Neuronal stem cell (in vitro differentiated cells): ENCODE measurements around the gene HOOK2.

ENCODE experiments used
- DNase-seq: peaks from one replicate; pipeline ENCODE4 v3.0.0-alpha.2; 2013; ENCODE audit warnings: low spot score
- H2AFZ ChIP-seq: one replicate; pipeline ENCODE4 v1.6.1; 2013; ENCODE audit warnings: mild to moderate bottlenecking, low read length, inconsistent platforms
- H2AK5ac ChIP-seq: 2 replicates; pipeline ENCODE4 v1.6.1; 2013; ENCODE audit warnings: low read depth, mild to moderate bottlenecking, inconsistent platforms, low read length, moderate library complexity, mixed read lengths
- H2BK120ac ChIP-seq: 2 replicates; pipeline ENCODE4 v1.6.1; 2013; ENCODE audit warnings: low read depth, mild to moderate bottlenecking, inconsistent platforms, low read length, moderate library complexity, mixed read lengths
- H2BK12ac ChIP-seq: one replicate; pipeline ENCODE4 v1.6.1; 2013; ENCODE audit warnings: low read length, inconsistent platforms
- H2BK15ac ChIP-seq: 2 replicates; pipeline ENCODE4 v1.6.1; 2013; ENCODE audit warnings: mild to moderate bottlenecking, low read length, inconsistent platforms, mixed read lengths
- H2BK5ac ChIP-seq: one replicate; pipeline ENCODE4 v1.6.1; 2013; ENCODE audit warnings: inconsistent platforms, mild to moderate bottlenecking, low read length, moderate library complexity
- H3K14ac ChIP-seq: one replicate; pipeline ENCODE4 v1.6.1; 2013; ENCODE audit warnings: low read length, inconsistent platforms
- H3K18ac ChIP-seq: 2 replicates; pipeline ENCODE4 v1.6.1; 2013; ENCODE audit warnings: low read length, inconsistent platforms
- H3K23ac ChIP-seq: 2 replicates; pipeline ENCODE4 v1.6.1; 2013; ENCODE audit warnings: low read depth, mild to moderate bottlenecking, mixed read lengths, low read length, inconsistent platforms; ENCODE audit not compliant: poor library complexity
- H3K27ac ChIP-seq: replicated peaks from 3 replicates; pipeline ENCODE4 v1.5.1; 2013; ENCODE audit warnings: low read length, inconsistent platforms
- H3K27me3 ChIP-seq, 3 experiments: 2 replicates each; pipeline ENCODE4 v1.6.1; 2013; ENCODE audit warnings: low read length in 3 of 3, mild to moderate bottlenecking in 2 of 3, inconsistent platforms in 1 of 3, low read depth in 1 of 3, mixed read lengths in 1 of 3, moderate library complexity in 1 of 3; ENCODE audit not compliant: control insufficient read depth in 3 of 3, insufficient read depth in 3 of 3
- H3K36me3 ChIP-seq, 2 donors: replicated peaks in 1 of 2; 2 replicates each; pipeline ENCODE4 v1.6.1; 2013; ENCODE audit warnings: low read length in 2 of 2; ENCODE audit not compliant: control insufficient read depth in 2 of 2, insufficient read depth in 2 of 2
- H3K4ac ChIP-seq: 2 replicates; pipeline ENCODE4 v1.6.1; 2013; ENCODE audit warnings: inconsistent platforms, mild to moderate bottlenecking, low read length, moderate library complexity
- H3K4me1 ChIP-seq, 2 donors: 1 replicate in 1 of 2; 2 replicates in 1 of 2; pipeline ENCODE4 v1.6.1; 2013; ENCODE audit warnings: low read length in 2 of 2, low read depth in 1 of 2; ENCODE audit not compliant: control insufficient read depth in 2 of 2, insufficient read depth in 1 of 2
- H3K4me2 ChIP-seq: one replicate; pipeline ENCODE4 v1.6.1; 2013; ENCODE audit warnings: mild to moderate bottlenecking, low read length, inconsistent platforms; ENCODE audit not compliant: insufficient read depth, poor library complexity, severe bottlenecking
- H3K4me3 ChIP-seq, 2 donors: 2 replicates each; pipeline ENCODE4 v1.5.1; 2013; ENCODE audit warnings: low read length in 2 of 2, mild to moderate bottlenecking in 2 of 2, inconsistent platforms in 1 of 2, moderate library complexity in 1 of 2
- H3K79me1 ChIP-seq: one replicate; pipeline ENCODE4 v1.6.1; 2013; ENCODE audit warnings: low read depth, mild to moderate bottlenecking, inconsistent platforms, low read length, moderate library complexity
- H3K9ac ChIP-seq: one replicate; pipeline ENCODE4 v1.6.1; 2013; ENCODE audit warnings: mild to moderate bottlenecking, low read depth, low read length, inconsistent platforms; ENCODE audit not compliant: poor library complexity
- H3K9me3 ChIP-seq, 2 donors: replicated peaks in 1 of 2; 2 replicates each; pipeline versions ENCODE3 to v1.6.1; 2013; ENCODE audit warnings: low read length in 2 of 2, mild to moderate bottlenecking in 2 of 2, inconsistent platforms in 1 of 2, low read depth in 1 of 2, mixed read lengths in 1 of 2, moderate library complexity in 1 of 2; ENCODE audit not compliant: control insufficient read depth in 2 of 2, insufficient read depth in 1 of 2
- H4K8ac ChIP-seq: one replicate; pipeline ENCODE4 v1.6.1; 2013; ENCODE audit warnings: low read depth, mild to moderate bottlenecking, inconsistent platforms, low read length, moderate library complexity
- H4K91ac ChIP-seq: one replicate; pipeline ENCODE4 v1.6.1; 2013; ENCODE audit warnings: low read length, low read depth, mild to moderate bottlenecking, inconsistent platforms; ENCODE audit not compliant: poor library complexity
- WGBS, 2 donors: extraction: QIAGEN DNeasy Blood & Tissue Kit; methylation state at CpG; one replicate each; pipeline ENCODE4 v1.1.7; 2013; ENCODE audit warnings: missing lambda C conversion rate in 2 of 2, mixed read lengths in 1 of 2; ENCODE audit not compliant: insufficient read length in 2 of 2, insufficient replicate concordance in 1 of 2; ENCODE audit errors: extremely low coverage in 2 of 2; 5-methylcytosine and 5-hydroxymethylcytosine counted together

HOOK2 gene

DNA sequence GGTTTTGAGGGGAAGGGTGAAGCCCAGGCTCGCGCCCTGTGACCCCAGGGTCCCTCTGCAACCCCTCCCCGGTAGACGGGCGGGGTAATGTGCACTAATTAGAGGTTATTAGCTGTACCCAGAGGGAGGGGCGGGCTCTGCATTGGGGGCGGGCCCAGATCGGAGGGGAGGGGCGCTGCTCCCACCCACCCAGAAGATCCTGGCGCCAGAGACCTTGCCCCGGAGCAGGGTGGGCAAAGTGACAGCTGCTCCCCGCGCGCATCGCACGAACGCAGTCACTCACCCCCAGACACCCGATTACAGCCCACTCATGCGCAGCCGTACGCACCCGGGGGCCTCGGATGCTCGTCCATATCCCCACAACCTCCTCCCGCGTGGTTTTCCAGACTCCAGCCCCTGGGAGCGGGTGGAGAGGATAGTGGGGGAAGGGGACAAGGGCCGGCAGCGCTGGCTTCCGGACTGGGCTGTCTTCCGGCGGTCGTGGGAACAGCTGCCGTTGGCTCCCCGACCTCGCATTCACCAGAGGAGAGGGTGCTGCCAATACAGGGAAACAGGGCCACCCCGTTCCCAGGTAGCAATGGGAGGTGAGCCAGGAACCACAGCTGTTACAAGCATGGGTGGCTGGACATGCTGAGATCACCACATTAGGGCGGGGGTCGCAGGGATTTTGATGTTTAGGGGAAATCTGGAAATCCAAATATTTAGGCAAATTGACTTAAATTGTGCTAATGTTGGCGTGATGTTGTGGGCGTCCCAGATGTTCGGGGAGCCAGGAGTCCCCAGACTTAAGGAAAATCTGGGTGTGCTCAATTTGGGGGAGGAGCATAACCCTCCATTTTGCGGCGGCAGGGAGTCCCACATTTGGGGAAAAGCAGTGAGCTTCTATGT is 2.9 kb upstream of the HOOK2 start:
- Histone ChIP-seq H2AFZ (peak overlapping the region; percentile 94), H4K91ac (no peak overlapping the region), H3K9ac (peak overlapping the region; percentile 84), H2BK12ac (no peak overlapping the region), H3K4me2 (peak overlapping the region; percentile 97), H3K4me3 (peak overlapping the region; percentile 61 to 81), H3K4me1 (peaks cover 21 to 24% of the 10 kb centered on the region in 2 donors), H3K9me3 (peaks cover 0 to 2% of the 10 kb centered on the region in 2 donors), H2BK15ac (peak overlapping the region; percentile 93), H3K27ac (no peak overlapping the region), H3K27me3 (peaks cover 0 to 3% (median 0%) of the 10 kb centered on the region in 3 experiments), H3K14ac (peak overlapping the region; percentile 75), H3K79me1 (no peaks in the 10 kb centered on the region), H3K18ac (peak overlapping the region; percentile 92), H2AK5ac (peak overlapping the region; percentile 43), H3K4ac (no peak overlapping the region), H3K23ac (peak overlapping the region; percentile 93), H3K36me3 (peaks cover 0 to 2% of the 10 kb centered on the region in 2 donors), H4K8ac (no peak overlapping the region), H2BK120ac (no peak overlapping the region), H2BK5ac (peak overlapping the region; percentile 24)
- no CpG with 5 or more reads among the region's 44 CpGs for WGBS, 2 donors
- no peak for DNase-seq

DNA sequence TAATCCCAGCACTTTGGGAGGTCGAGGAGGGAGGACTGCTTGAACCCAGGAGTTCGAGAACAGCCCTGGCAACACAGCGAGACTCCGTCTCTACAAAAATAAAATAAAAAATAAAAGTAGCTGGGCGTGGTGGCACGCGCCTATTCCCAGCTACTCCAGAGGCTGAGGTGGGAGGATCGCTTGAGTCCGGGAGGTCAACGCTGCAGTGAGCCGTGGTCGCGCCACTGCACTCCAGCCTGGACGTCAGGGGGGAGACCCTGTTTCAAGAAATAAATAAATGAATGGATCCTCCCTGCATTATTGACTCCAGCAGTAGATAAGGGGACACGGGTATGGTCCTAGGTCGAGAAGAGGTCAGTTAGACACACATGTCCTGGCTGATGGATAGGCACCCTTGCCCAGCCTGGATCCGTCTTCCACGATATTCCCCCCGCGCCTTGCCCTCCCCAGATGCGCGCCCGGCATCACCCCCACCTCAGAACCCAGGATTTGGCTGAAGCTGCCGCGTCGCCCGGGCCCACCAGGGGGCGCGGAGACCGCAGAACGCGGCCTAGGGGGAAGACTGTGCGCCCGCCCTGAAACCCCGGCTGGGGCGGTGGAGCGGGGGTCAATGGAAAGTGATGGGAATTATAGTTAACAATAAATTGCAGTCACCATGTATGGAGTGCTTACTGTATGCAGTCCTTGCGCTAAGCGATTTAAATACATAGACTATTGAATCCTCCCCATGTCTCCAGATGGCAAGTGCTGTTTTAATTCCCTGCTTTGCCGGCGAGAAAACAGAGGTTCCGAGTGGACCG is 2.1 kb upstream of the HOOK2 start:
- no peak overlapping the region for H3K9ac ChIP-seq
- peak overlapping the region; percentile 24 for H2BK12ac ChIP-seq
- peaks cover 19 to 21% of the 10 kb centered on the region in 2 donors for H3K4me1 ChIP-seq
- peak overlapping the region; percentile 61 to 81 for H3K4me3 ChIP-seq
- peaks cover 0 to 2% of the 10 kb centered on the region in 2 donors for H3K9me3 ChIP-seq
- peaks cover 0 to 2% of the 10 kb centered on the region in 2 donors for H3K36me3 ChIP-seq
- H2BK5ac ChIP-seq, result peak overlapping the region; percentile 24
- H3K27ac ChIP-seq, result no peak overlapping the region
- H3K14ac ChIP-seq, result no peak overlapping the region
- H4K8ac ChIP-seq, result no peak overlapping the region
- WGBS, 2 donors, result no CpG with 5 or more reads among the region's 43 CpGs
- no peak overlapping the region for H4K91ac ChIP-seq
- H3K79me1 ChIP-seq, result no peaks in the 10 kb centered on the region
- no peak for DNase-seq
- H3K23ac ChIP-seq, result no peak overlapping the region
- peak overlapping the region; percentile 21 for H2BK15ac ChIP-seq
- peak overlapping the region; percentile 94 for H2AFZ ChIP-seq
- no peak overlapping the region for H3K4ac ChIP-seq
- peaks cover 0 to 3% (median 0%) of the 10 kb centered on the region in 3 experiments for H3K27me3 ChIP-seq
- no peak overlapping the region for H2BK120ac ChIP-seq
- peak overlapping the region; percentile 68 for H2AK5ac ChIP-seq
- H3K18ac ChIP-seq, result peak overlapping the region; percentile 27
- H3K4me2 ChIP-seq, result peak overlapping the region; percentile 97

DNA sequence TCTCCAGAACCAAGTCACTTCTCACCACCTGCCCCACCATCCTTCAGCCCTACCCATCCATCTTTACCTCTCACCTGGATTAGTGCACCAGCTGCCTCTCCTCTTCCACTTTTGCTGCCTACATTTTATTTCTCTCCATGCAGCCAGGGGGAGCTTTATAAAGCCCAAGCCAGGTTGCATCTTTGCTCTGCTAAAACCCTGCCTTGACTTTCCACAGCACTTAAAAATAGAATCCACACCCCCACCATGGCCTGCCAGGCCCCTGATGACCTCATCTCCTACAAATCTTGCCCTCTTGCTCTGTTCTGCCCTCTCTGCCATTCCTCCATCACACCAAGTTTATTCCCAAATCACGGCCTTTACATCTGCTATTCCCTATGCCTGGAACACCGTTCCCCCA is 1.8 kb downstream of the HOOK2 start:
- no peak overlapping the region for H3K14ac ChIP-seq
- H3K79me1 ChIP-seq, result no peaks in the 10 kb centered on the region
- H2AFZ ChIP-seq, result no peak overlapping the region
- H3K27ac ChIP-seq, result no peak overlapping the region
- no peak overlapping the region for H2AK5ac ChIP-seq
- H3K27me3 ChIP-seq, result peaks cover 0 to 3% (median 0%) of the 10 kb centered on the region in 3 experiments
- peaks cover 0 to 2% of the 10 kb centered on the region in 2 donors for H3K9me3 ChIP-seq
- H3K4me2 ChIP-seq, result no peak overlapping the region
- no peak overlapping the region for H3K23ac ChIP-seq
- H2BK15ac ChIP-seq, result no peak overlapping the region
- no peak overlapping the region for H4K8ac ChIP-seq
- no peak for DNase-seq
- no peak overlapping the region for H2BK12ac ChIP-seq
- no peak overlapping the region for H2BK120ac ChIP-seq
- H3K9ac ChIP-seq, result no peak overlapping the region
- no peak overlapping the region for H3K4me3 ChIP-seq
- no peak overlapping the region for H3K4ac ChIP-seq
- H3K4me1 ChIP-seq, result peaks cover 6 to 16% of the 10 kb centered on the region in 2 donors
- H2BK5ac ChIP-seq, result no peak overlapping the region
- no peak overlapping the region for H4K91ac ChIP-seq
- H3K36me3 ChIP-seq, result peaks cover 0 to 3% of the 10 kb centered on the region in 2 donors
- WGBS, 2 donors, result no CpG with 5 or more reads among the region's 2 CpGs
- H3K18ac ChIP-seq, result no peak overlapping the region

DNA sequence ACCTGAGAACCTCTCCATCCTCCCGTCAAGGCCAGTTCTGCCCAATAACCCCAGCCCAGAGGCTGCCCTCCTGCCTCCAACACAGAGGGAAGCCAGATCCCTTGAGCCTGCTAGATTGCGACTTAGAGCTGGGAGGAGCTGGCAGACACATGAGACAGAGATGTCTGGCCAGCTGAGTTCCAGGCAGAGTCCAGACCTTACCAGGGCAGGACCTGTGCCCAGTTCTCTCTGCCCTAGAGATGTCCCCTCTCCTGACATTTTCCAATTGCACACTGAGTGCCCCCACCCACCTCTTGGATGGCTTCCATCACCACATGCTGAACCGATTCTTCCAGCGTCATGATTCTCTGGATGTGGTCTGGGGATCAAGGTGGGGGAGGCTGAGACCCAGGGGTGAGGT is 3.0 kb downstream of the HOOK2 start:
- H3K79me1 ChIP-seq, result no peaks in the 10 kb centered on the region
- no peak overlapping the region for H3K9ac ChIP-seq

More for the DNA sequence above, 3.0 kb downstream of the HOOK2 start:
- Histone ChIP-seq H3K9me3 (no peaks in the 10 kb centered on the region), H2AFZ (no peak overlapping the region), H3K4me3 (no peak overlapping the region), H2AK5ac (no peak overlapping the region), H3K14ac (no peak overlapping the region), H3K4me1 (peaks cover 3 to 10% of the 10 kb centered on the region in 2 donors), H2BK120ac (no peak overlapping the region), H2BK12ac (no peak overlapping the region), H3K27ac (no peak overlapping the region), H3K18ac (no peak overlapping the region), H2BK5ac (no peak overlapping the region), H3K4me2 (no peak overlapping the region), H3K36me3 (peaks cover 0 to 3% of the 10 kb centered on the region in 2 donors), H4K8ac (no peak overlapping the region), H4K91ac (no peak overlapping the region), H3K27me3 (no peaks in the 10 kb centered on the region), H2BK15ac (no peak overlapping the region), H3K23ac (no peak overlapping the region), H3K4ac (no peak overlapping the region)
- no peak for DNase-seq
- no CpG with 5 or more reads among the region's 4 CpGs for WGBS, 2 donors
